ENCODE measurements around the gene OSTM1.

The OSTM1 gene

DNA sequence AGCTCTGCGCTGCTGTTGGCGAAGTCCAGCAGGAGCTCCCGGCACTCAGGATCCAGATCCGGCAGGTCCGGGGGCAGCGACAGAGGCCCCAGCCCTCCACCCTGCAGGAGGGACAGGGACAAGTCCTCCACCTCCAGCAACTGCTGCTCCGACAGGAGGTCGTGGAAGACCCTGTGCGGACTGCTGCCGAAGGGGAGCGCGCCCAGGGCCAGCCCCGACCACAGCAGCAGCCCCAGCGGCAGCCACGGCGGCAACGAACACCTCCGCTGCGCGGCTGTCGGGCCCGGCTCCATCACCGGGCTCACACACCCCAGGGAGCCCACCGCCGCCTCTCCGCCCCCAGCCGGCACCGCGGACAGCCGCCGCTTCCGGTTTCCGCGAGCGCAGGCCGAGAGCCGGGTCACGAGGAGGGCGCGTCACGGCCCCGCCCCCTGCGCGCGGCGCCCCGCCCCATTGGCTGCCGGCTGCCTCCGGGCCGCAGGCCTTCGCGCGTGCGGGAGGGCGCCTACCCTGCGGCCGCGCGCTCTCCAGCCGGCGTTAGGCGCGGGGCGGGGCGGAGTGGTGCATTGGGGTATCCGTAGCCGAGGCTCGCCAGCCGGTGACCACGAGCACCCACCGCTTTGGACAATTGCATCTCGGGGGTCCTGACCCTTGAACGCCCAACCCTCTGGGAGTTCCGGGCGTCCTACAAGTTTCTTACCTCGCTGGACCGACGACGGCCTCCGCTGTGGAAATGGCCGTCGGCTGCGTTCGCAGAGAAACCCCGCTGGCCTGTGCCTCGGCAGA lies at the start of gene OSTM1:
TSS of gene OSTM1 (minus strand) at position 383 of the 786 bp plus-strand sequence. CDS start at position 293, 90 bp downstream.
- in situ Hi-C loops (cut with MboI; ENCODE audit: low sequenced_read_pairs): no loop called here

DNA sequence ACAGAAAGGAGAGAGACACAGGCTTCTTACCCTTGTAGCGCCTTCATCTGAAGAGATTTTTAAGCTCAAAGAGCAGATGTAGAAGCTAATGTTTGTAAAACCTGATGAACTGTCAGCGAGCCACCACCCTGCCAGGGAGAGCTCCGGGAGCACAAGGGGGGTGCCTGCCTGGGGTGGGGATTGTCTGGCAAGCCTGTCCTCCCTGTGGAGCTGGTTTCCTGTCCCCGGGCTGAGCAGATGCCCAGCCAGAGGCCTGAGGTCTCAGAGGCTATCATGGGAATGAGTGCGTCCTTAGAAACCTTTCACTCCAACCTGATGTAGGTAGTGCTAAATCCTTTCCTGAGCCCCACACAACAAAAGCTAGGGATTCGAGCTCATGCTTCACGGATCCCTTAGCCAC lies 49.4 kb upstream of the OSTM1 start:
- in situ Hi-C loops (cut with MboI; ENCODE audit: low sequenced_read_pairs): loop anchor here (25.0 kb wide), 1 partner anchor 938 kb away; no protein-coding TSS in a partner anchor

- in situ Hi-C loops (cut with MboI; ENCODE audit: low sequenced_read_pairs): loop anchor here (25.0 kb wide), 1 partner anchor 939 kb away; no protein-coding TSS in a partner anchor
Measured at GRCh38 chr6:108123481-108123929, 49.0 kb upstream of the OSTM1 start.

DNA sequence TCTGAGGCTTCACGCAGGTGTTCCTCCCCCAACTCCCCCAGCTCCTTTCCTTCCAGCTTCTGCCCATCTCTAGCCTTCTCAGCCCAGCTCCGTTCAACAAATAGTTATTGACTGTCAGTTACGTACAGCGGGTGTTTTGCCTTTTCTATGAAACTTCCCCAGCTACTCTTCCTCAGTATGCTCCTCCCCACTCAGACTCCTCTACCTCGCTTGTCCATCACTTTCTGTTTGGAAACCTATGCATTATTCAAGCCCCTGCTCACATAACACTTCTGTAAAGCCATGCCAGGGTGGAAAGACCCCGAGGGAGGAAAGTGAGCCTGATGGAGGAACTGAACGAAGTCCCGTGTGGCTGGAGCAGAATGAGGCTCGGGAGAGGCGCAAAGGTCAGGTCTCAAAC lies 47.1 kb upstream of the OSTM1 start:
- in situ Hi-C loops (cut with MboI; ENCODE audit: low sequenced_read_pairs): loop anchor here (25.0 kb wide), 1 partner anchor 941 kb away; no protein-coding TSS in a partner anchor

- in situ Hi-C loops (cut with MboI; ENCODE audit: low sequenced_read_pairs): loop anchor here (25.0 kb wide), 1 partner anchor 942 kb away; no protein-coding TSS in a partner anchor
Measured at GRCh38 chr6:108120311-108120710, 45.8 kb upstream of the OSTM1 start.

DNA sequence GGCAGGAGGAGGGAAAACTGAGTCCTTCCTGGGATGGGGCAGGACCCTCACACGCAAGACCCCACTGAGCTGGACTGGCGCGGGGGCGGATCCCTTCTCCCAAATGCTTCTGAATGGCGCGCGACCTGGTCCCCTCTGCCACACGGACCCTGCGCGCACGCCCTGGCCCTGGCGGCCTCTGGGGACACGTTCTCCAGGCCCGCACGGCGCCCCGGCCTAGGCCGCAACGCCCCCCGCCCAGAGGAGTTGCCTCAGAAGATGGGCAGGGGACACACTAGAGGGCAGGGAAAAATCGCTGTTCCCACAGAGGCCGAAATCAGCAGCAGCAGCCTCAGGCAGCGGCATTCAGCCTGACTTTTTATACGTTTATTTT lies 45.2 kb upstream of the OSTM1 start:
- in situ Hi-C loops (cut with MboI; ENCODE audit: low sequenced_read_pairs): loop anchor here (10.0 to 25.0 kb wide), 2 partner anchors 405 to 943 kb away; no protein-coding TSS in a partner anchor

DNA sequence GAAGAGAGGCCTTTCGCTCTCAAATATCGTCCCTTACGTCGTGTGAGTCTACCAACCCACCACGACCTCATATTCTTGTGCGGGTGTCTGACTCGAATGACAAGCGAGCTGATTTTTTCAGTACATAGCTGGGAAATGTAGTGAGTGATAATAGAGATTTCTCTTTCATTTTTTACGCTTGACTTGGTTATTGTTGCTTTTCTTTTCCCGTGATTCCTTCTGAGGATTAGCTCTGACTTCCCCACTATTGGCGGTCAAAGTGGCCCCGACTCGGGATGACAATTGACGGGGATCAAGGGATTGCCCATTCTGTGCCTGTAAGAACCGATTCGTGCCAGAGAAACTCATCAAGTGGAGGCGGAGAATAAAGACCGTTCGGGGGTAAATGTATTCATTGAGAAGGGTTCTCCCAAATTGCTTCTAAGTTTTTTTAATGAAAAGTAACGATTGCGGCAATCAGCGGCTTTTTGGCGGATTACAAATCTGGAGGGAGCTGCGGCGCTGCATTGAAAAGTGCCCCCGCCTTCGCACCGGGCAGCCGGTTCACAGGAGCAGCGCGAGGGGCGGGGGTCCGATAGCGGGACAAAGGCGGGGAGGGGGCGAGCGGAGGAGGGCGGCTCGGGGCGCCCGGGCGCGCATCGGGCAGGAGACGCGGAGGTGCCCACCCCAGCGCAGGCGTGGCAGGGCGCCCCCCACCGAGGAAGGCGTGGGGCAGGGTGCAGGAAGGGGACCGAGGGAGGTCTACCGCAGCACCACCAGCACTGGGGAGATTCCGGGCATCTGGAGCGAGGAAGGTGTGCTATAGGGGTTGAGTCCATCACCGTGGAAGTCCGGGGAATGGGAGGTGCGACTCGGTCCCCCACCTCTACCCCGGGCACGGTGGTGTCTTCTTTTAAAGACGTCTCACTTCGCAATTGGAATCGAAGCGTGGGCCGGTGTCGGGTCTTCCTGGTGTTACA lies 44.5 kb upstream of the OSTM1 start:
- in situ Hi-C loops (cut with MboI; ENCODE audit: low sequenced_read_pairs): loop anchor here (10.0 to 25.0 kb wide), 2 partner anchors 406 to 943 kb away; no protein-coding TSS in a partner anchor

GRCh38 chr6:108118359-108118724 lies 43.8 kb upstream of the OSTM1 start:
- in situ Hi-C loops (cut with MboI; ENCODE audit: low sequenced_read_pairs): loop anchor here (10.0 to 25.0 kb wide), 2 partner anchors 406 to 944 kb away; no protein-coding TSS in a partner anchor

DNA sequence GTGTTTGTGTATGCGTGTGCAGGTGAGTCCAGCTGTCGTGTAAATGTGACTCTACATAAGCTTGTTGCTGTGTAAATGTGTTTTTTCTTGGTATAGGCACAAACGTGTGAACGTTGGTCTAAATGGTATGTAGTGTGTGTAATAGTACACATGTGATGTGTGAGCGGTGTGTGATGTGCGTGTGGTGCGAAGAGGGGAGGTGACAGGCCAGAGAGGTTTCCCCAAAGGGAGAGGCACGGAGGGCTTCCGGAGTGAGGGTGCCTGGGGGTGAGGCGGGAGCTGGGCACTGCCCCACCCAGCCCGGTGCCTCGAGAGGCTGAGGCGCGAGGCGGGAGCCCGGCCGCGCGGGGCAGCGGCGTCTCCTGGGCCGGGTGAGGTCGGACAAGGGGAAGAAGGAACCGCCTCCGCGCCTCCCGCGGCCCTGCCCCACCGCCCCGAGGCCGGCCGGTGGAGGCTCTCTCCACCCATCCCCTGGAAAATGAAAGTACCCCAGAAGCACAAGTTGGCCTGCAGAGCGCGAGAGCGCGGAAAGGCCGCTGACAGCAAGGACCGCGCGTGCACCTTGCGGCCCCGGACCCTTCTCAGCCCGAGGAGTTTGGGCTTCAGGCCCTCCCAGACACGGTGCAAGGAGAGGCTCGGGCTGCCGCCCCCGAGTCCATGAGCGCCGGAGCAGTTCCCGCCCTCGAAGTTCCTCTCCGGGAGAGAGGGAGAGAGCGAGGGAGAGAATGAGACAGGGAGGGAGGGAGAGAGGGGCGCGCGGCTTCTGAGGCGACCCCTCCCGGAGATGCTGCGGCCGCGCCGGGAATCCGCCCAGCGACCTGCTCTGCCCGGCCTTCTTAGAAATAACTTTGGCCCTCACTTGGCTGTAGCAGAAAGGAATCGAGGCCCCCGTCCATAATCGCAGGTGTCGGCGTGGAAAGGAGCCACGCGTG lies 43.2 kb upstream of the OSTM1 start:
- in situ Hi-C loops (cut with MboI; ENCODE audit: low sequenced_read_pairs): loop anchor here (10.0 to 25.0 kb wide), 2 partner anchors 407 to 945 kb away; no protein-coding TSS in a partner anchor

- in situ Hi-C loops (cut with MboI; ENCODE audit: low sequenced_read_pairs): loop anchor here (10.0 to 25.0 kb wide), 2 partner anchors 408 to 946 kb away; no protein-coding TSS in a partner anchor
Measured at GRCh38 chr6:108116546-108117426, 42.2 kb upstream of the OSTM1 start.

DNA sequence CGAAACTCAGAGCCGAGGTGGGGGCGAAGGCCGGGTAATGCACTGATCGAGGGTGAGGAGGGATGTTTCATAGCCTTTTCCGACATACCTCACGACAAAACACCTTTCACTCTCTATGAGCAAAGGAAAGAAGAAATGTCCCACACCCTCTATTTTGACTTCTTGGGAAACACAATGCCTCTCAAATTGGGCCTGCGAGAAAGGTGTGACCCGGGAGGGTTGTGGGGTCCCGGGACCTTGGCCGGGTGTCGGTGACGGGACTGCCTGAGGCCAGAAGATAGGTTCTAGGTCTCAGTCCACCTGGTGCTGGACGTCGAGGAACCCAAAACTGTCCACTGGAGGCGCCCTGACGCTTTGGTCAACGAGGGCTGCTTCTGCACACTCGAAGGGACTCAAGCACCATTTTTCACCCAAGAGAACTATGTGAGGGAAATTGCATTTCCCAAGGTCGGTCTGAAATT lies 41.1 kb upstream of the OSTM1 start:
- in situ Hi-C loops (cut with MboI; ENCODE audit: low sequenced_read_pairs): loop anchor here (10.0 to 25.0 kb wide), 2 partner anchors 409 to 947 kb away; no protein-coding TSS in a partner anchor

GRCh38 chr6:108114841-108115597 lies 40.5 kb upstream of the OSTM1 start:
- in situ Hi-C loops (cut with MboI; ENCODE audit: low sequenced_read_pairs): loop anchor here (10.0 to 25.0 kb wide), 2 partner anchors 410 to 947 kb away; no protein-coding TSS in a partner anchor

DNA sequence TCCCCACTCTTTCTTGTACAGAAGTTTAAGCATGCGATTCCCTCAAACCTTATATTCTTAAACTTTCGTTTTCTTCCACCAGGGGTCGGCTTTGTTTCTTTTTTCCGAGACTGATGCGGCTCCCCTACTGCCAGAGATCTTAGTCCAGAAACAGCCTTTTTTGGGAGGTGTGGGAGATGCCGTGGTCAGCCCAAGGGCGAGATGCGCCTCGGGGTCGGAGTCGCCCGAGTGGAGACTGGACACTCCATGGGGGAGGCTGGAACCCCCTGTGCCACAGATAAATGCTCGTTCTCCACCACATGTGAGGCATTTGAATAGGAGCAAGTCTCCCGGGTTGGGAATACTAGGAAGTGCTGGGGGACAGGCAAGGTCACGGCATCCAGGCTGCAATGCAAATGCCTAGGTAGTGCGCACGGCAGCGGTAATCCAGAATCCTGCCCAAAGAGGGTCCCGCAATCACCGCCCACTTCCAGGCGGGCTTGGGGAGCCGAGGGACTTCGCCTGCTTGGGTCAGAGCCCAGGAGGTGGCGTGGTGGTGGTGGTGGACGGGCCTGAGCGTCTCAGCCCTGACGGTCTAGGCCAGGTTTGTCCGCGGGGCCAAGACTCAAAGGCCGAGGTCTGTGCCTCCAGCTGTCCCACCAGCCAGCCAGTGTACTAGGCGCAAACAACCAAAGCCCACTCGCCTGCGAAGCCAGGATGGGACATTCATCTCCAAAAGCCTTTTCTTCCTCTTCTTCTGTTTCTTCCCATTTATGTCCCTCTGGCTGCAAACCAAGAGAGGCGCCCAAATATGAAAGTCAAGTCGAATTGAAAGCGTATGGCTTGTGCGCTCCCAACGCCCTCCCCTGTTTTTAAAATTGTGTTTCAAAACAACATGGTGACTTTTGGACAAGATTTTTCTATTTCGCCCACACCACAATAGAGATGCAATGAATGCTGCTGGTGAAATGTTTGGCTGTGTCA lies 39.3 kb upstream of the OSTM1 start:
- in situ Hi-C loops (cut with MboI; ENCODE audit: low sequenced_read_pairs): loop anchor here (10.0 to 25.0 kb wide), 2 partner anchors 411 to 948 kb away; no protein-coding TSS in a partner anchor

GRCh38 chr6:108108374-108108773 lies 33.8 kb upstream of the OSTM1 start:
- in situ Hi-C loops (cut with MboI; ENCODE audit: low sequenced_read_pairs): loop anchor here (25.0 kb wide), 1 partner anchor 954 kb away; no protein-coding TSS in a partner anchor

DNA sequence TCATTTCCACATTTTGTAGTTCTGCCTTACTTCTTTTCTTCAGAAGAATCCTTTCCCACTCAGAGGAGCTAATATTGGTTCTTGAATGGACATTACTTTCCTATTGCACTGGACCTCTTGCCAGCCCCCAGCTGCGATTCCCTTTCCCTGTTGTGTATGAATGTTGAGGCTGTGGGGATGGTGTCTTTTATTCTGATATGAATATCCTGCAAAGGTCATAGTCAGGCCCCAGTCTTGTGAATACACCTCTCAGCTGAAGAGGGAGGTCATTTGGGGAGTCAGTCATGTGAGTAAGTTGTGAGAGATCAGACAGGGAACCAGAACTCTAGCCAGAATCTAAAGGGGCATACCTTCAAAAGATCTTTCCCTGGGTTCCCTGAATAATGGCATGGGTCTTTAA lies 32.6 kb upstream of the OSTM1 start:
- in situ Hi-C loops (cut with MboI; ENCODE audit: low sequenced_read_pairs): loop anchor here (25.0 kb wide), 1 partner anchor 955 kb away; no protein-coding TSS in a partner anchor

- in situ Hi-C loops (cut with MboI; ENCODE audit: low sequenced_read_pairs): loop anchor here (25.0 kb wide), 1 partner anchor 956 kb away; no protein-coding TSS in a partner anchor
Measured at GRCh38 chr6:108106694-108107093, 32.2 kb upstream of the OSTM1 start.

Measured in HL-60/S4 treated with retinoic acid at 250 ng/mL for 4 days and 3 days (cell line).